Spleen (tissue), 11 donors: ENCODE data around the gene TNK2. TPM values are rescaled to one million over a fixed set of nuclear protein-coding genes. Genes with fewer than 3 reads are reported as not detected.

Experiments
- DNase-seq: peaks from one replicate; pipeline ENCODE4 v3.0.0-alpha.2; 2020
- H3K27ac ChIP-seq, 8 donors: fragments of 200-600 bp; sonication (generic) in 7 of 8; 1 replicate in 4 of 8; 2 replicates in 4 of 8; pipeline versions ENCODE4 v1.5.0 to v1.8.0; 2016 to 2021; ENCODE audit warnings: inconsistent platforms in 4 of 8, mild to moderate bottlenecking in 4 of 8, moderate library complexity in 1 of 8
- H3K27me3 ChIP-seq, 7 donors: fragments of 200-600 bp; sonication (generic) in 6 of 7; replicated peaks in 1 of 7; 1 replicate in 4 of 7; 2 replicates in 3 of 7; pipeline versions ENCODE4 v1.5.0 to v1.8.0; 2016 to 2021; ENCODE audit warnings: inconsistent platforms in 3 of 7, mild to moderate bottlenecking in 1 of 7
- H3K36me3 ChIP-seq, 6 donors: fragments of 200-600 bp; sonication (generic) in 5 of 6; 1 replicate in 4 of 6; 2 replicates in 2 of 6; pipeline versions ENCODE4 v1.5.0 to v1.8.0; 2016 to 2021; ENCODE audit warnings: inconsistent platforms in 2 of 6
- H3K4me1 ChIP-seq, 6 donors: fragments of 200-600 bp; sonication (generic) in 5 of 6; 1 replicate in 3 of 6; 2 replicates in 3 of 6; pipeline versions ENCODE4 v1.5.0 to v1.8.0; 2016 to 2021; ENCODE audit warnings: inconsistent platforms in 3 of 6
- H3K4me3 ChIP-seq, 8 donors: fragments of 200-600 bp; sonication (generic) in 7 of 8; 1 replicate in 4 of 8; 2 replicates in 4 of 8; pipeline versions ENCODE4 v1.5.0 to v1.8.0; 2016 to 2021; ENCODE audit warnings: inconsistent platforms in 4 of 8, mild to moderate bottlenecking in 4 of 8, moderate library complexity in 2 of 8
- H3K9me3 ChIP-seq, 8 donors: fragments of 200-600 bp; sonication (generic) in 7 of 8; 1 replicate in 4 of 8; 2 replicates in 4 of 8; pipeline versions ENCODE4 v1.5.0 to v1.8.0; 2016 to 2021; ENCODE audit warnings: inconsistent platforms in 4 of 8
- POLR2A ChIP-seq, 3 donors: fragments of 450-650 bp; IDR thresholded peaks; one replicate each; pipeline ENCODE4 v1.5.1; 2017; ENCODE audit warnings: antibody characterized with exemption in 3 of 3, mild to moderate bottlenecking in 1 of 3
- POLR2AphosphoS5 ChIP-seq, 3 donors: sonication (generic); formaldehyde crosslinking; IDR thresholded peaks; one replicate each; pipeline ENCODE4 v1.5.1; 2017; ENCODE audit warnings: antibody characterized with exemption in 3 of 3
- WGBS, 5 donors: extraction: QIAGEN DNeasy Blood & Tissue Kit in 3 of 5; methylation state at CpG; one replicate each; pipeline versions ENCODE4 v1.1.5 to v1.1.7; 2013 to 2018; 5-methylcytosine and 5-hydroxymethylcytosine counted together
- intact Hi-C: fragments of 100-400 bp; cut with DNase I; formaldehyde crosslinking; loops from one replicate; pipeline ENCODE4 v1.15.0; 2023; ENCODE audit warnings: low total_unique reads
- polyA plus RNA-seq, 3 donors: library from polyadenylated mRNA; stranded (reverse); fragments of 200-250 nt; gene quantifications; one replicate each; pipeline ENCODE4 v1.2.1, GENCODE V29; 2013
- total RNA-seq, 7 donors: library from RNA; depleted of rRNA in 3 of 7; stranded (reverse); fragments of >200 nt in 3 of 7; fragmentation: NEBNext Ultra II Directional in 4 of 7; extraction: Animal tissue kit (Norgen Biotek cat#: 25700) in 4 of 7; gene quantifications; one replicate each; pipeline versions ENCODE4 v1.1.0 to v1.2.1, GENCODE V29; 2016 to 2021
- TF ChIP-seq, protein P1 (sequence below), 11 experiments: fragments of 200-600 bp in 7 of 11; fragments of 450-650 bp in 4 of 11; sonication (generic) in 4 of 11; IDR thresholded peaks in 8 of 11; conservative IDR thresholded peaks in 3 of 11; 1 replicate in 7 of 11; 2 replicates in 4 of 11; pipeline versions ENCODE4 v1.4.0 to v1.8.0; 2016 to 2021; ENCODE audit warnings: antibody characterized with exemption in 11 of 11, inconsistent platforms in 4 of 11, mild to moderate bottlenecking in 1 of 11
- donor health status: healthy with polysubstance abuse.
- donor health status: DM: no; HTN: no; CAD: no; lungs with moderate emphysema.
- donor health status: DM: no; HTN: no; CAD: no.
- donor health status: Bipolar disorder and iron deficiency.
- donor health status: healthy.
- donor health status: DM: no; HTN: no; CAD: no.
- donor health status: DM: yes; HTN: yes; CAD: no.

TNK2 gene
- total and polyA plus RNA-seq, 10 donors: 30.6 to 104 (median 76.2) TPM

DNA sequence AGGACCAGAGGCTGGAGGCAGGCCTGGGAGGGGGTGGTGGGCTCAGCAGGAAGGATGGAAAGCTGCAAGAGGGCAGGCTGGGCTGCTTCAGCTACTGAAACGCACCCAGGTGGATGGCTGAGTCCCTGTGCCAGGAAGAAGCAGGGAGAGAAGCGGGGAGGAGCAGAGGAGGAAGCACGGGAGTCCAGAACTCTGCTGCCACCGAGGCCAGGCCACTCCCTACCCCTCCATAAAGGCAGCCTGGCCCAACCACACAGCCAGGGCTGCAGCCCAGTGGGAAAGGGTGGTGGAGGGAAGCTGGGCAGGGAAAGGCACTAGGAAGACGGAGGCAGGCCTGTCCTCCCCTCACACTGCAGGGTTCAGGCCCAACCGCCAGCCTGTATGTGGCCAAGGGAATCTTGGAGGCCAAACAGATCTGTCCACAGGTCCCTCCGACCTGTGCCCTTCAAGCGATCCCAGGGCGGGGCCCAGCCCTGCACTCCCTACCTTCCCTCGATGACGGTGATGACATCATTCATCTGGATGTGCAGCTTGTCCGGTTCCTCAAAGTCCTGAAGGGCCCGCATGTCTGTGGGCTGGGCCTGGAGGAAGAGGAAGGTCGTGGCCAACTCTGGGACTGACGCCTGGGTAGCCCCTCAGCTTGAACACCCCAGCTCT, 30.5 kb downstream of the TNK2 start:
- Histone ChIP-seq H3K27ac (peak overlapping the region in 1 of 8 donors; percentile 11), H3K4me1 (peaks cover 0 to 5% (median 0%) of the 10 kb centered on the region in 6 donors), H3K4me3 (no peak overlapping the region), H3K27me3 (no peaks in the 10 kb centered on the region), H3K36me3 (peaks cover 0 to 81% (median 61%) of the 10 kb centered on the region in 6 donors), H3K9me3 (no peaks in the 10 kb centered on the region)
- intact Hi-C loops: no loop called here
- DNase-seq: no peak
- TF ChIP-seq POLR2A (IDR thresholded peaks at IDR 0.05): no peak
- no peak for TF ChIP-seq POLR2AphosphoS5 (IDR thresholded peaks at IDR 0.05)
- TF ChIP-seq, protein P1, sequence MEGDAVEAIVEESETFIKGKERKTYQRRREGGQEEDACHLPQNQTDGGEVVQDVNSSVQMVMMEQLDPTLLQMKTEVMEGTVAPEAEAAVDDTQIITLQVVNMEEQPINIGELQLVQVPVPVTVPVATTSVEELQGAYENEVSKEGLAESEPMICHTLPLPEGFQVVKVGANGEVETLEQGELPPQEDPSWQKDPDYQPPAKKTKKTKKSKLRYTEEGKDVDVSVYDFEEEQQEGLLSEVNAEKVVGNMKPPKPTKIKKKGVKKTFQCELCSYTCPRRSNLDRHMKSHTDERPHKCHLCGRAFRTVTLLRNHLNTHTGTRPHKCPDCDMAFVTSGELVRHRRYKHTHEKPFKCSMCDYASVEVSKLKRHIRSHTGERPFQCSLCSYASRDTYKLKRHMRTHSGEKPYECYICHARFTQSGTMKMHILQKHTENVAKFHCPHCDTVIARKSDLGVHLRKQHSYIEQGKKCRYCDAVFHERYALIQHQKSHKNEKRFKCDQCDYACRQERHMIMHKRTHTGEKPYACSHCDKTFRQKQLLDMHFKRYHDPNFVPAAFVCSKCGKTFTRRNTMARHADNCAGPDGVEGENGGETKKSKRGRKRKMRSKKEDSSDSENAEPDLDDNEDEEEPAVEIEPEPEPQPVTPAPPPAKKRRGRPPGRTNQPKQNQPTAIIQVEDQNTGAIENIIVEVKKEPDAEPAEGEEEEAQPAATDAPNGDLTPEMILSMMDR (IDR thresholded peaks at IDR 0.05 in 8 of 11, conservative IDR thresholded peaks at IDR 0.05 in 3 of 11): no peak
- WGBS, 5 donors: 80 to 88% (median 85%) methylated on average over 13 to 15 of the region's 15 CpGs

DNA sequence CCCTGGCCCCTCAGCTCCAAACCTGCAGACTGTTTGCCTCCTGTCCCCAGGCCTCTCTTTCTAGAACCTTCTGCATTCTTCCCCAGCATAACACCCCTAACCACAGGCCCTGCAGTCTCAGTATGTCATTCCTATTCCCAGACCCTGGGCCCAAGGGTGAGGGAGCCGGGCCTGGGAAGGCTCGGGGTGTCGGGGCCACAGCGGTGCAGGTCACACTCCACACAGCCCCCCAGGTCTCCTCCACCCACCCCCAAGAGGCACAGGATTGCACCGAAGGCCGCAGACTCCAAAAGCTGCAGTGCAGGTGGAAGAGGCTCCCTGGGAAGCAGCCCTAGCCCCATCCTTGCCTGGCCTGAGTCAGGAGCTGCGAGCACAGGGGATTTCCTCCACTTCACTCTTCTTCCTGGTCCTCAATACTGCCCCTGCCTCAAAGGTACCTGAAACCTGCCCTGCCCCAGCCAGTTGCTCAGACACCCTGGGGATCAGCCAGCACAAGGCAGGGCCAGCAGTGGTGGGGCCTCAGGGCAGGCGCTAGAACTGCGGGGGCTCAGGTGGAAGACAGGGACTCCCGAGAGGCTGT, 31.1 kb downstream of the TNK2 start:
- H3K4me3 ChIP-seq: no peak overlapping the region
- H3K27ac ChIP-seq: peak overlapping the region in 1 of 8 donors; percentile 11
- DNase-seq: no peak
- peaks cover 0 to 5% (median 0%) of the 10 kb centered on the region in 6 donors for H3K4me1 ChIP-seq
- intact Hi-C loops: no loop called here
- peaks cover 0 to 81% (median 63%) of the 10 kb centered on the region in 6 donors for H3K36me3 ChIP-seq
- TF ChIP-seq, protein P1 (IDR thresholded peaks at IDR 0.05 in 8 of 11, conservative IDR thresholded peaks at IDR 0.05 in 3 of 11): no peak
- TF ChIP-seq POLR2AphosphoS5 (IDR thresholded peaks at IDR 0.05): no peak
- TF ChIP-seq POLR2A (IDR thresholded peaks at IDR 0.05): no peak
- no peaks in the 10 kb centered on the region for H3K27me3 ChIP-seq
- WGBS, 5 donors: 91 to 97% (median 95%) methylated on average over 8 to 10 of the region's 10 CpGs
- H3K9me3 ChIP-seq: no peaks in the 10 kb centered on the region

DNA sequence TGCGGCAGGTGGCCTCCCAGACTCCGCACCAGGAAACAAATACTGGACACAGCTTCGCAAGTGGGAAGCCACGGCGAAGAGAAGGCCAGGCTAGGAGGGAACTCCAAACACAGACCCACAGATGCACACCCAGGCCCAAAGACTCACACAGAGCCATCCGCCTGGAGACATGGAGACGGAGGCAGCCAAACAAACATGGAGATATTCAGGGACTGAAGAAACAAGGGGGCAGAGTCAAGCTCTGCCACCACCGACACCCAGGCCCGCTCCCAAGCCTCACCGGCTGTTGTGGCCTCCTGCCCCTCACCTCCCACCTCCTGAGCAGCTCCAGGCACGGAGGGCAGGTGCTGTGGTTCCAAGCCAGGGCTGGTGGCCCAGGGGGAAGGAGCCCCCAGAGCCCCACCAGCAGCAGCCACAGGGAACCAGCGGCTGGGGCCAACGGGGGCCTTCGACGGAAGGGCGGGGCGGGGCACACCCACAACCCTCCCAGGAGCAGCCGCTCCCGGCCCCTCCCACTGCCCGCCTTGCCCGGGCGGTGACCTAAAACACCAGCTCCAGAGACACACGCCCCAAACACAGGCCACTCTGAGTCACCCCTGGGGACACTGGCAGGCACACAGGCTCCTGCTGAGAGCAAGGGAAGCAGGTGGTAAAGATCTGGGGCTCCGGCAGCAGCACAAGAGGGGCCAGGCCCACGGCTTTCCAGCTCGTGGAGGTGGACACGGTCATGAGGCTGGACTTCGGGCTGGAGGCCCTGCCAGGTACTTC, 31.9 kb downstream of the TNK2 start:
- Histone ChIP-seq H3K4me3 (no peak overlapping the region), H3K9me3 (no peaks in the 10 kb centered on the region), H3K27me3 (no peaks in the 10 kb centered on the region), H3K27ac (no peak overlapping the region), H3K36me3 (peaks cover 0 to 81% (median 63%) of the 10 kb centered on the region in 6 donors), H3K4me1 (peaks cover 0 to 5% (median 0%) of the 10 kb centered on the region in 6 donors)
- no peak for DNase-seq
- 87 to 95% (median 90%) methylated on average over 15 to 28 of the region's 28 CpGs for WGBS, 5 donors
- intact Hi-C loops: no loop called here
- TF ChIP-seq POLR2AphosphoS5 (IDR thresholded peaks at IDR 0.05): peak in 1 of 3 donors; percentile 13
- TF ChIP-seq, protein P1 (IDR thresholded peaks at IDR 0.05 in 8 of 11, conservative IDR thresholded peaks at IDR 0.05 in 3 of 11): no peak
